ENCODE measurements around the gene ATRNL1. TPM values are rescaled to one million over a fixed set of nuclear protein-coding genes. Genes with fewer than 3 reads are reported as not detected.
A peak's percentile ranks its signal among the peaks of the same experiment; 100 is the strongest.

Gene ATRNL1
- total and polyA plus RNA-seq, 2 experiments from 2014 or later, result 5.9 to 17.4 TPM

GRCh38 chr10:115948465-115948864 lies 855.3 kb downstream of the ATRNL1 start:
- Histone ChIP-seq H3K9me2 (replicated peaks; ENCODE audit: insufficient read depth) (no peaks in the 10 kb centered on the region), H3K36me3 (replicated peaks; ENCODE audit: insufficient read depth, low read depth) (no peaks in the 10 kb centered on the region), H4K20me1 (ENCODE audit: insufficient read depth, poor library complexity, severe bottlenecking) (no peaks in the 10 kb centered on the region), H3K4me1 (ENCODE audit: insufficient read depth) (no peaks in the 10 kb centered on the region), H3K27ac (no peak overlapping the region), H3K27me3 (no peaks in the 10 kb centered on the region), H3K4me3 (no peak overlapping the region), H3K4me2 (no peak overlapping the region), H3K79me2 (no peaks in the 10 kb centered on the region), H3K9me3 (ENCODE audit: low read depth) (no peaks in the 10 kb centered on the region), H2AFZ (no peak overlapping the region)
- TF ChIP-seq CTCF (IDR thresholded peaks at IDR 0.05; ENCODE audit: poor library complexity) (peak; percentile 35), EZH2 (IDR thresholded peaks at IDR 0.05; ENCODE audit: borderline replicate concordance) (no peak)
- no peak for DNase-seq (ENCODE audit: low spot score)
- 16% methylated on average over 1 of the region's 1 CpG for WGBS (ENCODE audit: low lambda C conversion rate, missing lambda C conversion rate)

GRCh38 chr10:115949282-115949844 lies 856.2 kb downstream of the ATRNL1 start:
- no peak for DNase-seq (ENCODE audit: low spot score)
- H3K4me3 ChIP-seq, result no peak overlapping the region
- H3K36me3 ChIP-seq (replicated peaks; ENCODE audit: insufficient read depth, low read depth), result no peaks in the 10 kb centered on the region
- no peaks in the 10 kb centered on the region for H4K20me1 ChIP-seq (ENCODE audit: insufficient read depth, poor library complexity, severe bottlenecking)
- H3K9me2 ChIP-seq (replicated peaks; ENCODE audit: insufficient read depth), result no peaks in the 10 kb centered on the region
- TF ChIP-seq CTCF (IDR thresholded peaks at IDR 0.05; ENCODE audit: poor library complexity) (no peak), EZH2 (IDR thresholded peaks at IDR 0.05; ENCODE audit: borderline replicate concordance) (no peak), EZH2phosphoT487 (IDR thresholded peaks at IDR 0.05; ENCODE audit: low read depth, severe bottlenecking, unreplicated experiment) (no peak)
- no peak overlapping the region for H3K4me2 ChIP-seq
- no peaks in the 10 kb centered on the region for H3K79me2 ChIP-seq
- no peaks in the 10 kb centered on the region for H3K4me1 ChIP-seq (ENCODE audit: insufficient read depth)
- H3K9me3 ChIP-seq (ENCODE audit: low read depth), result no peaks in the 10 kb centered on the region
- no peak overlapping the region for H2AFZ ChIP-seq
- H3K27me3 ChIP-seq, result no peaks in the 10 kb centered on the region
- H3K27ac ChIP-seq, result no peak overlapping the region
- 96% methylated on average over 9 of the region's 9 CpGs for WGBS (ENCODE audit: low lambda C conversion rate, missing lambda C conversion rate)

GRCh38 chr10:115950320-115950719 lies 857.2 kb downstream of the ATRNL1 start:
- TF ChIP-seq CTCF (IDR thresholded peaks at IDR 0.05; ENCODE audit: poor library complexity), result no peak
- TF ChIP-seq EZH2phosphoT487 (IDR thresholded peaks at IDR 0.05; ENCODE audit: low read depth, severe bottlenecking, unreplicated experiment), result no peak
- TF ChIP-seq EZH2 (IDR thresholded peaks at IDR 0.05; ENCODE audit: borderline replicate concordance), result no peak
- Histone ChIP-seq H3K4me2 (no peak overlapping the region), H3K79me2 (no peaks in the 10 kb centered on the region), H3K4me1 (ENCODE audit: insufficient read depth) (no peaks in the 10 kb centered on the region), H3K27ac (no peak overlapping the region), H3K9me3 (ENCODE audit: low read depth) (no peaks in the 10 kb centered on the region), H3K36me3 (replicated peaks; ENCODE audit: insufficient read depth, low read depth) (no peaks in the 10 kb centered on the region), H3K27me3 (no peaks in the 10 kb centered on the region), H3K9me2 (replicated peaks; ENCODE audit: insufficient read depth) (no peaks in the 10 kb centered on the region), H2AFZ (no peak overlapping the region), H4K20me1 (ENCODE audit: insufficient read depth, poor library complexity, severe bottlenecking) (no peaks in the 10 kb centered on the region), H3K4me3 (no peak overlapping the region)
- 92% methylated on average over 3 of the region's 3 CpGs for WGBS (ENCODE audit: low lambda C conversion rate, missing lambda C conversion rate)
- no peak for DNase-seq (ENCODE audit: low spot score)

GRCh38 chr10:115951242-115951641 lies 858.1 kb downstream of the ATRNL1 start:
- 60% methylated on average over 3 of the region's 3 CpGs for WGBS (ENCODE audit: low lambda C conversion rate, missing lambda C conversion rate)
- Histone ChIP-seq H3K4me1 (ENCODE audit: insufficient read depth) (no peaks in the 10 kb centered on the region), H3K27ac (no peak overlapping the region), H3K4me3 (no peak overlapping the region), H3K27me3 (no peaks in the 10 kb centered on the region), H4K20me1 (ENCODE audit: insufficient read depth, poor library complexity, severe bottlenecking) (no peaks in the 10 kb centered on the region), H3K79me2 (no peaks in the 10 kb centered on the region), H3K36me3 (replicated peaks; ENCODE audit: insufficient read depth, low read depth) (no peaks in the 10 kb centered on the region), H3K4me2 (no peak overlapping the region), H3K9me3 (ENCODE audit: low read depth) (no peaks in the 10 kb centered on the region), H3K9me2 (replicated peaks; ENCODE audit: insufficient read depth) (no peaks in the 10 kb centered on the region), H2AFZ (no peak overlapping the region)
- DNase-seq (ENCODE audit: low spot score), result no peak
- no peak for TF ChIP-seq EZH2 (IDR thresholded peaks at IDR 0.05; ENCODE audit: borderline replicate concordance)
- TF ChIP-seq CTCF (IDR thresholded peaks at IDR 0.05; ENCODE audit: poor library complexity), result no peak
- no peak for TF ChIP-seq EZH2phosphoT487 (IDR thresholded peaks at IDR 0.05; ENCODE audit: low read depth, severe bottlenecking, unreplicated experiment)

Measured in hepatocyte (in vitro differentiated cells).